Measurements from ENCODE around the gene PID1. TPM values are rescaled to one million over a fixed set of nuclear protein-coding genes. Genes with fewer than 3 reads are reported as not detected.
A peak's percentile ranks its signal among the peaks of the same experiment; 100 is the strongest.

Gene PID1
- total and polyA plus RNA-seq, 4 donors, result 13.3 to 52.0 (median 45.7) TPM

GRCh38 chr2:229060147-229060546 is 210.9 kb downstream of the PID1 start (continued):
- TF ChIP-seq, protein P1, sequence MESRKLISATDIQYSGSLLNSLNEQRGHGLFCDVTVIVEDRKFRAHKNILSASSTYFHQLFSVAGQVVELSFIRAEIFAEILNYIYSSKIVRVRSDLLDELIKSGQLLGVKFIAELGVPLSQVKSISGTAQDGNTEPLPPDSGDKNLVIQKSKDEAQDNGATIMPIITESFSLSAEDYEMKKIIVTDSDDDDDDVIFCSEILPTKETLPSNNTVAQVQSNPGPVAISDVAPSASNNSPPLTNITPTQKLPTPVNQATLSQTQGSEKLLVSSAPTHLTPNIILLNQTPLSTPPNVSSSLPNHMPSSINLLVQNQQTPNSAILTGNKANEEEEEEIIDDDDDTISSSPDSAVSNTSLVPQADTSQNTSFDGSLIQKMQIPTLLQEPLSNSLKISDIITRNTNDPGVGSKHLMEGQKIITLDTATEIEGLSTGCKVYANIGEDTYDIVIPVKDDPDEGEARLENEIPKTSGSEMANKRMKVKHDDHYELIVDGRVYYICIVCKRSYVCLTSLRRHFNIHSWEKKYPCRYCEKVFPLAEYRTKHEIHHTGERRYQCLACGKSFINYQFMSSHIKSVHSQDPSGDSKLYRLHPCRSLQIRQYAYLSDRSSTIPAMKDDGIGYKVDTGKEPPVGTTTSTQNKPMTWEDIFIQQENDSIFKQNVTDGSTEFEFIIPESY (IDR thresholded peaks at IDR 0.05), result no peak
- no peak for TF ChIP-seq RXRA (IDR thresholded peaks at IDR 0.05)

DNA sequence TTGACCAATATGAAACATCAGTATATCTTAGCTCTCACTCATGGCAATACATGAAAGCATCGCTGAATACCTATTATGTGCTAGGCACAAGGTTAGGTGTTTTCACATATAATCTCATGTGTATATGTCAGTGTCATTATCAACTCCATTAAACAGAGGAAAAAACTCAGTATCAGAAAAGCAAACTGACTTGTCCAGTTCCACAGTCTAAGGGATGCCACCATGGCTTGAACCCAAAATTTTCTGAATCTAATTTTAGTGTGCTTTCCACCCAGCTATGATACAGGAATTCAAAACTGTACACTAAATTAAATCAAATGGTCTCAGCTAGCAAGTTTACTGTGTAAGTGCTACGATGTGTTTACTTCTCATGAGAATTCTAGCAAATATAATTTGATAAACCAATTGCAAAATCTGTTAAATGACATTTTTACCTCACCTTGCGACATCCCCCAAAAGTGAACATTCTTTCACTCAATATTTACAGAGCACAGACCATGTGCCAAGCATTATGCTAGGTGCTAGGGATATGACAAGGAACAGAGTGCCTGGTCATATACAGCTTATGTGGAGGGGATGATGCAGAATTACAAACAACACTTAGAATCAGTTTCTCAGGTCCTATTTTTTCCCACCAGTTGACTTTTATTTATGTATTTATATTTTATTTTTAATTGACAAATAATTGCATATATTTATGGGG is 211.6 kb downstream of the PID1 start:
- DNase-seq (ENCODE audit: low spot score), result no peak
- no peak for TF ChIP-seq HNF4G (IDR thresholded peaks at IDR 0.05)
- peak in 1 of 2 donors; percentile 48 for TF ChIP-seq RXRA (IDR thresholded peaks at IDR 0.05)
- TF ChIP-seq RAD21 (IDR thresholded peaks at IDR 0.05), result peak in 1 of 2 donors; percentile 16
- TF ChIP-seq, protein P1 (IDR thresholded peaks at IDR 0.05), result peak; percentile 12
- TF ChIP-seq MAX (IDR thresholded peaks at IDR 0.05), result peak; percentile 31
- TF ChIP-seq ATF3 (IDR thresholded peaks at IDR 0.05), result no peak
- TF ChIP-seq FOXA1 (IDR thresholded peaks at IDR 0.05), result peak; percentile 48
- TF ChIP-seq REST (IDR thresholded peaks at IDR 0.05), result no peak
- TF ChIP-seq HNF4A (conservative IDR thresholded peaks at IDR 0.05), result peak in 1 of 2 donors; percentile 36
- TF ChIP-seq FOXA2 (IDR thresholded peaks at IDR 0.05), result peak; percentile 84
- TF ChIP-seq JUND (IDR thresholded peaks at IDR 0.05), result no peak
- 60% methylated on average over 3 of the region's 3 CpGs for WGBS

More for the DNA sequence above, 211.6 kb downstream of the PID1 start:
- peaks cover 0 to 3% (median 0%) of the 10 kb centered on the region in 4 donors for H3K36me3 ChIP-seq (ENCODE audit: control insufficient read depth in 4 of 4, insufficient read depth in 3 of 4, low read depth in 1 of 4, low read length in 3 of 4)
- no peak overlapping the region for H3K27ac ChIP-seq (ENCODE audit: low read depth in 1 of 2, low read length in 2 of 2)
- H3K9ac ChIP-seq (ENCODE audit: low read depth in 1 of 2, low read length in 2 of 2), result no peak overlapping the region
- H3K9me3 ChIP-seq (ENCODE audit: control insufficient read depth in 4 of 4, low read length in 3 of 4), result no peaks in the 10 kb centered on the region
- no peak overlapping the region for H3K4me3 ChIP-seq (ENCODE audit: low read depth in 1 of 3, low read length in 3 of 3)
- peaks cover 0 to 19% (median 12%) of the 10 kb centered on the region in 4 donors for H3K4me1 ChIP-seq (ENCODE audit: control insufficient read depth in 4 of 4, insufficient read depth in 4 of 4, low read length in 3 of 4)
- H3K27me3 ChIP-seq (ENCODE audit: control insufficient read depth in 4 of 4, insufficient read depth in 4 of 4, low read length in 3 of 4), result no peaks in the 10 kb centered on the region
